ENCODE measurements around the gene CCNG2. TPM values are rescaled to one million over a fixed set of nuclear protein-coding genes. Genes with fewer than 3 reads are reported as not detected.

Gene CCNG2
- total RNA-seq, 1 experiment from 2014 or later: 34.1 TPM

DNA sequence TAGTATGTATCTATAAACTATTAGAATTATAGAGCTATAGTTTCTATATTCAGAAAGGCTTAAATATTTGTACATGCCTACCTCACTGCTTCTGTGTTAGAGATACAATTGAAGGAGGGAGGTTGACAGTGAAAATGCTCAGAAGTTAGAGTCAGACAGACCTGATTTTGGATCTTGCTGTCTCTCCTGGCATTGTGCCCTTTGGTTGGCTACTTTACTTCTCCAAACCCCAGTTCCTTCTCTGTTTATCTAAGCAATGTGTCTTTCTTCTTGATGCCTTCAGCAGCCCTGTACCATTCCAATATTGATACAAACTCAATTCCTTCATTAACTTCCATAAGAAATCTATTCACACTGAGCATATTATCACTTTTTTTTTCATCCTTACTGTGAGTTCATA is 28.7 kb downstream of the CCNG2 start:
- TF ChIP-seq EZH2phosphoT487 (IDR thresholded peaks at IDR 0.05; ENCODE audit: borderline replicate concordance) (no peak), ELF1 (IDR thresholded peaks at IDR 0.05; ENCODE audit: borderline replicate concordance, low read depth) (no peak), YY1 (IDR thresholded peaks at IDR 0.05; ENCODE audit: extremely low read depth, insufficient replicate concordance, low read depth, low read length) (no peak), CEBPB (IDR thresholded peaks at IDR 0.05; ENCODE audit: low read depth) (no peak), SIN3A (IDR thresholded peaks at IDR 0.05; ENCODE audit: low read depth) (no peak), EZH2 (IDR thresholded peaks at IDR 0.05) (no peak), SP1 (IDR thresholded peaks at IDR 0.05; ENCODE audit: low read depth) (no peak), CBX3 (IDR thresholded peaks at IDR 0.05; ENCODE audit: low read depth) (no peak)
- TF ChIP-seq, protein P1, sequence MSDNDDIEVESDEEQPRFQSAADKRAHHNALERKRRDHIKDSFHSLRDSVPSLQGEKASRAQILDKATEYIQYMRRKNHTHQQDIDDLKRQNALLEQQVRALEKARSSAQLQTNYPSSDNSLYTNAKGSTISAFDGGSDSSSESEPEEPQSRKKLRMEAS (IDR thresholded peaks at IDR 0.05): no peak
- H3K36me3 ChIP-seq (ENCODE audit: control insufficient read depth in 1 of 2, insufficient read depth in 2 of 2, low read length in 2 of 2): no peaks in the 10 kb centered on the region
- H3K9ac ChIP-seq (ENCODE audit: low read length): no peak overlapping the region
- H4K20me1 ChIP-seq (ENCODE audit: insufficient read depth): no peaks in the 10 kb centered on the region
- H3K27ac ChIP-seq (ENCODE audit: low read depth, low read length): no peak overlapping the region
- no peaks in the 10 kb centered on the region for H3K9me3 ChIP-seq (ENCODE audit: control insufficient read depth in 1 of 2, insufficient read depth in 1 of 2, low read depth in 1 of 2, low read length in 2 of 2)
- H3K4me1 ChIP-seq (ENCODE audit: control insufficient read depth in 1 of 2, insufficient read depth in 2 of 2, low read length in 2 of 2): peaks cover 7 to 9% of the 10 kb centered on the region in 2 experiments
- no peak overlapping the region for H3K4me3 ChIP-seq (replicated peaks in 1 of 2; ENCODE audit: low read depth in 1 of 2, low read length in 2 of 2)
- no peaks in the 10 kb centered on the region for H3K79me2 ChIP-seq (ENCODE audit: insufficient read depth, low read length)
- H2AFZ ChIP-seq (ENCODE audit: low read depth, low read length, poor library complexity, severe bottlenecking): no peak overlapping the region
- peaks cover 4% of the 10 kb centered on the region; the same call in 1 of the 2 replicates for H3K27me3 ChIP-seq (ENCODE audit: insufficient read depth, low read length)
- ChIA-PET RAD21 (ENCODE audit: low non-redundant PET in 1 of 2, low total read pairs in 2 of 2, uncharacterized antibody in 2 of 2, unreplicated experiment in 2 of 2) (no interaction called here), CTCF (no interaction called here), POLR2A (no interaction called here)
- no peak overlapping the region for H3K4me2 ChIP-seq (ENCODE audit: low read length)
- no peak for DNase-seq (ENCODE audit: low read depth, low spot score)
- ATAC-seq: no peak
- H3K9me2 ChIP-seq (ENCODE audit: insufficient read depth): no peaks in the 10 kb centered on the region
- no TSS peak for BruUV-seq (replicated peaks)
- intact Hi-C loops (cut with micrococcal nuclease): no loop called here

DNA sequence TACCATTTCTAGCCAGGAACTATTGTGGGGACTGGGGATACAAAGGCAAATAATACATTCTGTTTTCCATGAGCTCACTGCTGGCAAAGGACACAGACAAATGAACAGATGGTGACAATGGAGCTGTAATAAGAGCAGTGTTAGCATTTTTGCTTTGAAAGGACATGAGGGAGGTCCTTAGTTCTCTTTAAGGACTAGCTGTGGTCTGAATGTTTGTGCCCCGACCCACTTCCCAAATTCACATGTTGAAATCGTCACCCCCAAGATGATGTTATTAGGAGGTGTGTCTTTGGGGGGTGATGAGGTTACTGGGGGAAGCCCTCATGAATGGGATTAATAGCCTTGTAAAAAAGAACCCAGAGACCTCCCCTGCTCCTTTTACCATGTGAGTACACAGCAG is 30.3 kb downstream of the CCNG2 start:
- no TSS peak for BruUV-seq (replicated peaks)
- Histone ChIP-seq H2AFZ (ENCODE audit: low read depth, low read length, poor library complexity, severe bottlenecking) (no peak overlapping the region), H3K9me2 (ENCODE audit: insufficient read depth) (no peaks in the 10 kb centered on the region), H3K9ac (ENCODE audit: low read length) (no peak overlapping the region), H4K20me1 (ENCODE audit: insufficient read depth) (no peaks in the 10 kb centered on the region), H3K4me3 (replicated peaks in 1 of 2; ENCODE audit: low read depth in 1 of 2, low read length in 2 of 2) (no peak overlapping the region), H3K4me1 (ENCODE audit: control insufficient read depth in 1 of 2, insufficient read depth in 2 of 2, low read length in 2 of 2) (peaks cover 7 to 9% of the 10 kb centered on the region in 2 experiments), H3K36me3 (ENCODE audit: control insufficient read depth in 1 of 2, insufficient read depth in 2 of 2, low read length in 2 of 2) (no peaks in the 10 kb centered on the region), H3K27me3 (ENCODE audit: insufficient read depth, low read length) (peaks cover 4% of the 10 kb centered on the region; the same call in 1 of the 2 replicates), H3K4me2 (ENCODE audit: low read length) (no peak overlapping the region), H3K9me3 (ENCODE audit: control insufficient read depth in 1 of 2, insufficient read depth in 1 of 2, low read depth in 1 of 2, low read length in 2 of 2) (no peaks in the 10 kb centered on the region), H3K79me2 (ENCODE audit: insufficient read depth, low read length) (no peaks in the 10 kb centered on the region), H3K27ac (ENCODE audit: low read depth, low read length) (no peak overlapping the region)
- ChIA-PET CTCF (interaction anchor here (0.6 to 1.0 kb wide), 2 partner anchors 123 to 135 kb away, joined by 3 to 4 read pairs; no protein-coding TSS in a partner anchor), RAD21 (ENCODE audit: low non-redundant PET in 1 of 2, low total read pairs in 2 of 2, uncharacterized antibody in 2 of 2, unreplicated experiment in 2 of 2) (interaction anchor here in 1 of 2 experiments (0.7 kb wide), 1 partner anchor 78 kb away, joined by 3 read pairs; no protein-coding TSS in a partner anchor), POLR2A (no interaction called here)
- DNase-seq (ENCODE audit: low read depth, low spot score) (no peak), ATAC-seq (no peak)
- intact Hi-C loops (cut with micrococcal nuclease): no loop called here
- TF ChIP-seq FOSL1 (IDR thresholded peaks at IDR 0.05; ENCODE audit: low read depth): no peak
- no peak for TF ChIP-seq ZFX (IDR thresholded peaks at IDR 0.05)
- TF ChIP-seq, protein P2, sequence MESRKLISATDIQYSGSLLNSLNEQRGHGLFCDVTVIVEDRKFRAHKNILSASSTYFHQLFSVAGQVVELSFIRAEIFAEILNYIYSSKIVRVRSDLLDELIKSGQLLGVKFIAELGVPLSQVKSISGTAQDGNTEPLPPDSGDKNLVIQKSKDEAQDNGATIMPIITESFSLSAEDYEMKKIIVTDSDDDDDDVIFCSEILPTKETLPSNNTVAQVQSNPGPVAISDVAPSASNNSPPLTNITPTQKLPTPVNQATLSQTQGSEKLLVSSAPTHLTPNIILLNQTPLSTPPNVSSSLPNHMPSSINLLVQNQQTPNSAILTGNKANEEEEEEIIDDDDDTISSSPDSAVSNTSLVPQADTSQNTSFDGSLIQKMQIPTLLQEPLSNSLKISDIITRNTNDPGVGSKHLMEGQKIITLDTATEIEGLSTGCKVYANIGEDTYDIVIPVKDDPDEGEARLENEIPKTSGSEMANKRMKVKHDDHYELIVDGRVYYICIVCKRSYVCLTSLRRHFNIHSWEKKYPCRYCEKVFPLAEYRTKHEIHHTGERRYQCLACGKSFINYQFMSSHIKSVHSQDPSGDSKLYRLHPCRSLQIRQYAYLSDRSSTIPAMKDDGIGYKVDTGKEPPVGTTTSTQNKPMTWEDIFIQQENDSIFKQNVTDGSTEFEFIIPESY (IDR thresholded peaks at IDR 0.05; ENCODE audit: extremely low read depth, insufficient replicate concordance, low read length): no peak
- TF ChIP-seq EZH2 (IDR thresholded peaks at IDR 0.05): no peak
- no peak for TF ChIP-seq TCF7L2 (IDR thresholded peaks at IDR 0.05; ENCODE audit: borderline replicate concordance, extremely low read depth, insufficient read depth, insufficient read length)
- no peak for TF ChIP-seq EGR1 (IDR thresholded peaks at IDR 0.05; ENCODE audit: low read depth)
- TF ChIP-seq YY1 (IDR thresholded peaks at IDR 0.05; ENCODE audit: extremely low read depth, insufficient replicate concordance, low read depth, low read length): no peak
- TF ChIP-seq SIN3A (IDR thresholded peaks at IDR 0.05; ENCODE audit: low read depth): no peak
- TF ChIP-seq, protein P3, sequence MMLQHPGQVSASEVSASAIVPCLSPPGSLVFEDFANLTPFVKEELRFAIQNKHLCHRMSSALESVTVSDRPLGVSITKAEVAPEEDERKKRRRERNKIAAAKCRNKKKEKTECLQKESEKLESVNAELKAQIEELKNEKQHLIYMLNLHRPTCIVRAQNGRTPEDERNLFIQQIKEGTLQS (IDR thresholded peaks at IDR 0.05): no peak
- no peak for TF ChIP-seq POLR2AphosphoS5 (IDR thresholded peaks at IDR 0.05; ENCODE audit: low read depth, low read length)
- TF ChIP-seq, protein P4, sequence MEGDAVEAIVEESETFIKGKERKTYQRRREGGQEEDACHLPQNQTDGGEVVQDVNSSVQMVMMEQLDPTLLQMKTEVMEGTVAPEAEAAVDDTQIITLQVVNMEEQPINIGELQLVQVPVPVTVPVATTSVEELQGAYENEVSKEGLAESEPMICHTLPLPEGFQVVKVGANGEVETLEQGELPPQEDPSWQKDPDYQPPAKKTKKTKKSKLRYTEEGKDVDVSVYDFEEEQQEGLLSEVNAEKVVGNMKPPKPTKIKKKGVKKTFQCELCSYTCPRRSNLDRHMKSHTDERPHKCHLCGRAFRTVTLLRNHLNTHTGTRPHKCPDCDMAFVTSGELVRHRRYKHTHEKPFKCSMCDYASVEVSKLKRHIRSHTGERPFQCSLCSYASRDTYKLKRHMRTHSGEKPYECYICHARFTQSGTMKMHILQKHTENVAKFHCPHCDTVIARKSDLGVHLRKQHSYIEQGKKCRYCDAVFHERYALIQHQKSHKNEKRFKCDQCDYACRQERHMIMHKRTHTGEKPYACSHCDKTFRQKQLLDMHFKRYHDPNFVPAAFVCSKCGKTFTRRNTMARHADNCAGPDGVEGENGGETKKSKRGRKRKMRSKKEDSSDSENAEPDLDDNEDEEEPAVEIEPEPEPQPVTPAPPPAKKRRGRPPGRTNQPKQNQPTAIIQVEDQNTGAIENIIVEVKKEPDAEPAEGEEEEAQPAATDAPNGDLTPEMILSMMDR (IDR thresholded peaks at IDR 0.05 in 2 of 3, conservative IDR thresholded peaks at IDR 0.05 in 1 of 3; ENCODE audit: borderline replicate concordance in 1 of 3, insufficient read depth in 1 of 3, low read depth in 2 of 3, low read length in 2 of 3): no peak
